GM21786 (cell line): ENCODE results near the gene CNGA1.
A peak's percentile ranks its signal among the peaks of the same experiment; 100 is the strongest.
"Not testable (repeated sequence)": the region's sequence is repeated elsewhere in the genome, so short reads cannot be mapped to it uniquely, and the experiment has no call there.

Experiments used
- ATAC-seq: cut with Tn5 transposase; IDR thresholded peaks from one replicate; pipeline ENCODE4 v1.9.1; 2021; ENCODE audit not compliant: unreplicated experiment

Gene CNGA1

DNA sequence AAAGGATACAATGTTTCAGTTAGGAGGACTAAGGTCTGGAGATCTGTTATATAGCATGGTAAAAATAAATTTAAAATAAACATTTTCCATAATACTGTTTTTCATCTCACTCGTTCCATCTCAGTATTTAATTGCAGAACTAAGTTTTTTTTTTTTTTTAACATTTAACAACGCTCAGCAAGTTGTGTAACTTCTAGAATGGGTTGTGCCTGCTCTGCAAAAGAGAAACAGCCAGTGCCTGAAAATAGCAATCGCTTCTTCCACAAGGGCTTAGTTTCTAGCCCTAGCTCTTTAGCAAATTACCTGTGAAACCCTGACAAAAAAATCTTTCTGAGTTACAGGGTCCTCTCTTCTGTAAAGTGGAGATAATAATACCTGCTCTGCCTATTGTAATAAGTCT, 41.9 kb downstream of the CNGA1 start:
- no peak for ATAC-seq

DNA sequence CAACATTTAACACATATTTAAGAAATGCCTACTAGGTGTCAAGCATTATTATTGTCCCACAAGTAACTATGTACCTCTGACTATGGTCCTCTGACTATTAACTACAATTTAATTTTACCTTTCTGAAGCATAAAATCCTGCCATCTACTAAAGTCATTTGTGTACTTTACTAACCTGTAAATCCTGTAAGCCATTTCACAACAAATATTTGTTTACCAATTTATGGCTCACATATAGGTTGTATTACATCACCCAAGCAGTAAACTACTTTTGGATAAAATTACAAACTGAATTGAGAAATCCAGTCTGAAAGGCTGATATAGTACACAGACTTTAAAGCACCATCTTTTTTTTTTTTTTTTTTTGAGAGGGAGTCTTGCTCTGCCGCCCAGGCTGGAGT, 43.8 kb downstream of the CNGA1 start:
- no peak for ATAC-seq

DNA sequence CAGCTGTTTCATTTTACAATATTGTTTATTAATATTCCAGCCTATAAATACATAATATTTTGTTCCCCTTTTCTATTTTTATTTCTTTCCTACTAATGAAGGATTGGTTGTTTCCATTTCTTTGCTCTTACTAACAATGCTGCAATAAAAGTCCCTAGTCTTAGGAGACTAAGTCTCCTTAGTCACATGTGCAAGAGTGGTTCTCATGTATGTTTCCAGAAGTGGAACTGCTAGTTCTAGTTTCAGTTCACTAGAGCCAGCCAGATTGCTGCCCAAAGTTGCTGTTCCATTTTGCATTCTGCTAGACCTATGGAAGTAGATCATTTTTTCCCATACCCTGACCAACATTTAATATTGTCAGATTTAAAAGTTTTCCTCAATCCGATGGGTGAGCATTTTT, 44.3 kb downstream of the CNGA1 start:
- peak; percentile 95 for ATAC-seq

DNA sequence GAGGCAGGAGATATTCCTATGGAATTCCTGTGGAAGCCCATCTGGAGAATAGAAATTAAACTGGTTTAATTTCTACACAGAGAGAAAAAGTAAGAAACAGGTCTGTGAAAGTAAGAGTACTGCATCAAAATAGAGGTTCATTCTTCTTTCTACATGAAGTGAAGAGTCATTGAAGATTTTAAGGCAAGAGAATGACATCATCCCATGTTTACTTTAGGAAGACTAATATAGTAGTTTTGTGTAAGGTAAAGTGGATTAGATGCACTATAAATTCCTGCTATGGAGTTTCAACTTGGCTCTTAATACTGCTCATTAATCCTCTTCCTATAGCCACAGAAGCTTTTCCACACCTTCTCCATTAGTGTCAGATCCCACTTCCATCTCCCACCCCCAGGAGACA, 47.6 kb downstream of the CNGA1 start:
- ATAC-seq = no peak

DNA sequence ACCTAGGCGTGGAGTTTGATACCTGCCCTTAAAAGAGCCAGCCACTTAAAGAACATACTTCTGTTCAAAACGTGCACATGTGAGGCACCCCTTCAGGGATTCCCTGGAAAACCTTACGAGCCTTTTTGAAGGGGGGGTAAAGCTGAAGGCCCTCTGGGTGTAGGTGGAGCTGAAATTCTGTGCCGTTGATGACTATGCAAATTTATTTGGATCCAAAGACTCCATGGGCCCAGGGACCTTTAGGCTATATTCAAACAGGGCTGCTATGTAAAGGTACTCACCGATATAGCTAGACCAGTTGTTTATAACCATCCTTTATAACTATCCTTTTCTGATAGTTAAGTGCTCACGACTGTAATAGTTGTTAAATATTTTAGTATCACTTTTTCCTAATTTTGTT, 61.8 kb downstream of the CNGA1 start:
- no peak for ATAC-seq

DNA sequence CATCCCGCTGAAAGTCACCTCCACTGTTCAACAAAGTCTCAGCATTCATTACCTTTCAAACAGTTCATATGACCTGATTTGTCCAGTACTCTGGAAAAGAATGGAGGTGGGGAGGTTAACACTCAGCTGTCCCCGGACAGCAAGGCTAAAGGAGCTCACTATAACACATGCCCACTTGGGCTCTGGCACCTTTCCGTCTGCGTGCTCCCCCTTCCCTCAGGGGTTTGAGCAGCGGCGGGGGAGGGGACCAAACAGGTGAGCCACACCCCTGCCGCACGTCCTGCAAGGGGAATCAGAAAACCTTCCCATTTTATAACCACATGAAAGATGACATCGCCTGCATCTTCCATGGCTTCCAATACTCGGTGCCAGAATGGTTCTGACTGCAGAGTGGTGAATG, 62.2 kb downstream of the CNGA1 start:
- no peak for ATAC-seq

DNA sequence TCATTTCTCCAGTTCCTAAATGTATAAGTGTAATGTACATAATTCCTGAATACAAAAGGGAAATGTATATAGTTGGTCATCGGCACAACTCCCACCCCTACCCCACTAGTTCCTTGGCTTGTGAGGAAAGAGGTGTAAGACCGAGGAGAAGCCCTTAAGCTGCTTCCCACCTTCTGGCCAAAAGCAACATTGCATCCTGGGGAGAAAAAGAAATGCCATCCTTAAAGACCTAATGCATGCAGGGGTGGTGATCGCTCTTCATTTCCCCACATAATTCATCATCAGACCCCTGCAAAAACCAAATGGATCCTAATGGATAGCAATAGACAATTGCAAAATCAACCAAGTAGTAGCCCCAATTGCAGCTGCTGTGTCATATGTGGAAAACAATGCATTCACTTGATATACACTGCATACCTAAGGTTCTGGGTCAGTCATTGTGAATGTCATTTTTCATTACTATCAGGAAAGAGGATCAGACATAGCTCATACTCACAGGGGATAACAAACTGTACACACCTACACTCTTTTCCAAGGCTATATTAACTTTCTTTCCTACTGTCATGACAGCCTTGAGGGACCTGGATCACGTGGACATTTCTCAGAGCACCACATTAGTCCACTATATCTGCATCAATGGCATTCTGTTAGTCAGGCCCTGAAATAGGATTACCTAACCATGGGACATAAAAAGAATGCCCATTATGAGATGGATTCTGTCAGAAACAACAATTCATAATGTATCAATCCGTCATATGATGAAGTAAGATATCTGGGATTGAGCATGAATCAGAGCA, 70.4 kb downstream of the CNGA1 start:
- ATAC-seq = no peak

DNA sequence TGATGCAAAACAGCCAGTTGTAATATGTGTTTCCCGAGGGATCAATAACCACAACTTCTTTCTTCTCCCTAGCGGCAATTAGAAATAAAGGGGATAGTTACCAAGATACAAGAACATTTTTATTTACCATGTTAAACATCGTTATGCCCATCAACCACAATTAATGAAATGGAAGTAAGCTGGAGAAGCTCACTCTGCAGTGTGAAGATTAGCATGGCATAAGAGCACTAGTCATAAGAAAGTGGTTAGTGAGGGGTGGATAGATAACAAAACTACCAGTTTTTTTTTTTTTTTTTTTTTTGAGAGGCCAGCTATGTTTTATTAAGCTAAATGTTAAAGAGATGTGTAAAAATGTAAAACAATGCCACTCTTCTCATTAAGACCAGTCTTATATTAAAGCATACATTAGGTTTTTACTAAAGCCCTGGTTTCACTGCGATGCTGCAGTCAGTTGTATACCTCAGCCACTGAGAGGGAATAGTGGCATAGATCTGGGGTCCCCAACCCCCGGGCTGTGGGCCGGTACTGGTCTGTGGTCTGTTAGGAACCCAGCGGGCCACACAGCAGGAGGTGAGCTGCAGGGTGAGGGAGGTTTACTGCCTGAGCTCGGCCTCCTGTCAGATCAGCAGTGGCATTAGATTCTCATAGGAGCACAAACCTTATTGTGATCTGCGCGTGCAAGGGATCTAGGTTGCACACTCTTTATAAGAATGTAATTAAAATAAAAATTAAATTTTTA, 74.2 kb downstream of the CNGA1 start:
- ATAC-seq = no peak

DNA sequence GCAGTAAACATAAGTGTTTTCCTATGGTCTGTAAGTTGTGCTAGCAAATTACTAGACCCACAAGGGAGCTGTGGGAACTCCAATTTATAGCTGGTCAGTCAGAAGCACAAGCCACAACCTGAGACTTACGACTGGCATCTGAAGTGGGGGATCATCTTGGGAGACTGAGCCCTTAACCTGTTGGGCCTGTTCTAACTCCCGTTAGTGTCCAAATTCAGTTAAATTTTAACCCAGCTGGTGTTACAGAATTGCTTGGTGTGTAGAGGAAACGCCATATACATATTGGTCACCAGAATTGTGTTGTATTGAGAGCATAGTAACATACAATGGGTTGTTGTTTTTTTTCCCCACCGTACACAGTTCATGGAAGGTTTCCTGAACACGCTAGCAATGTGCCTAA, 77.0 kb downstream of the CNGA1 start:
- ATAC-seq = no peak

DNA sequence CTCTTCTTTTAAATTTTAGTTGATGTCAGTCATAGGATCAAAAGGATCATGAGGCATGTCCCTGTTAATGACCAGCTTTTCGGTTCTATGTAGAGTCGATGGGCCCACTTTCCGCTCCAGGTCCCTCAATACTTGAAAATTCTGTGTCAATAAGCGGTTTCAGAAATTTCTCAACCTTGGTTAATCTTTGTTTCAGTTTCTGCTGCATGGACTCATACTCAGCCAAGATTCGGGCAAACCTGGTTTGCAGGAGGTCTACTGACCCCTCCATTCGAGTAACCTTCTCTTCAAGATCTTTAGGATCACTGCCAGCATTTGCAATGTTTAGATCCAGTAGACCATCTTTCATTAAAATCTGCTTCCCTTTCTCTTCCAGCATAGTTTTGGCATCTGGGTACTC, 80.1 kb downstream of the CNGA1 start:
- ATAC-seq = no peak

DNA sequence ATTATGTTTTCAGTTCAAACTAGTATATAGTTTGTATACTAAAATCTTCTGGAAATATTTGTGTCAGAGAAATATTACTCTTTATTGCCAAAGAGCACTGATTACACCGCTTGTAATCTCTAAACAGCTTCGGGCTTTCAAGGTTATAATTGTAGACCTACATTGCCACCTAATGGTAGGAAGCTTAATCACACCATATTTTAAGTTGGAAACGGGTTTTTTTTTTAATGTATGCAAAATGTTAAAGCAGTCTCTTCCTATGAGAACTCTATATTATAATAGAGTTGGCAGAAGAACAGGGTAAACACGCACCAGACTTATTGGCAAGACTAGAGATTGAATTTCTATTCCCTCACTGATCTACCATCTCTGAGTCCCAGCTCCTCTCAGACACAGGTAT, 82.6 kb downstream of the CNGA1 start:
- no peak for ATAC-seq

DNA sequence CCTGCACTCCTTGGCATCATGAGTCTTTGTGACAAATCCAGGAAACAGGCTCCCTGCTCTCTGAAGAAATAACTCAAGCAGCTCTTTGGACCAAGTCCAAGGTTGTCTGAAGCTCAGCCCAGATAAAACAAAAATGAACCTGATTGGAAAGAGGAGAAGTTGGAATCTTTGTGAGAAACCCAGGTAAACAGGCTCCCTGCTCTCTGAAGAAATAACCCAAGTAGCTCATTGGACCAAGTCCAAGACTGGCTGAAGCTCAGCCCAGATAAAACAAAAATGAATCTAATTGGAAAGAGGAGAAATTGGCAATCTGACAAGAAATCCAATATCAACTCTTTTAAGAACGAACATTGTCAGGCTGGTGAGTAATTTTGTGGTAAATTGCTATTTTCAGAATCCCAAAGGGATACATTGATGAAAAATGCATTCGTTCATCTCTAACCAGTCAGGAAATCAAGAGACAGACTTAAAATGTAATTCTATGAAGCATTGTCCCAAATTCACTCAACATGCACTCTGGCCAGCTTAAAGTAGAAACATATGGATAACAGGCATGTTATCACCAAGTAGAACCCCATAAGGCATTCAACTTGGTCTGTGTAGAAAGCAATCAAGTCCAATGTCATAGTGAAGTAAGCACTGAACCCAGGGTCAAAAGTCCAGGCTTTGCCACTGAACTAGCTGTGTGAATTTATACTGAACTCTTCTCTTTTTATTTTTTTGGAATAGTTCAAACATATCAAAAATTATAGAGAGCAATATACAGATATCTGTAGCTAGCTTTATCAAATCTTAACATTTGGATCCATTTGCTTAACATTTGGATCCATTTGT, 85.3 kb downstream of the CNGA1 start:
- no peak for ATAC-seq

DNA sequence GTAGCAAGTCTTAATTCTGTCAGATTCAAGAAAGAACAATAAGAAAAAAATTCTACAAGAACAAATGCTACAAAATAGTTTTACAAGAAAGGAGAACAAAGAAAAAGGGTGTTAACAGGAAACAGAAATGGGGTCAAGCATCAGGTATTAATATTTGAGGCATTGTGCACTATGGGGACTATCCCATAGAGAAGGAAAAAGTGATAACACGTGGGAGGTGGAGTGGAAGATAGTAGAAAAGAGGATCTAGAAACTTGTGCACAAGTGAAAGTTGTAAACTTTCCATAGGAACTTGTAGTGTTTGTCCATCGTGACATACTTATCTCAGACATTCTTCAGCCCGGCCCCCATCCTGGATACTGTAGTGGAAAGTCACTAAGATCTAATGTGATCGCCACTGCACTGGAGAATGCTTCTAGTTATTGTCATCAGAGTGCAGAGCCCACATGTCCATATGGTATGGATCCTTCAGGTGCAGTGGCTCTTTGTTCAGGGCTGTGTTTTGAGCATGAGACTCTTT, 86.7 kb downstream of the CNGA1 start:
- no peak for ATAC-seq

DNA sequence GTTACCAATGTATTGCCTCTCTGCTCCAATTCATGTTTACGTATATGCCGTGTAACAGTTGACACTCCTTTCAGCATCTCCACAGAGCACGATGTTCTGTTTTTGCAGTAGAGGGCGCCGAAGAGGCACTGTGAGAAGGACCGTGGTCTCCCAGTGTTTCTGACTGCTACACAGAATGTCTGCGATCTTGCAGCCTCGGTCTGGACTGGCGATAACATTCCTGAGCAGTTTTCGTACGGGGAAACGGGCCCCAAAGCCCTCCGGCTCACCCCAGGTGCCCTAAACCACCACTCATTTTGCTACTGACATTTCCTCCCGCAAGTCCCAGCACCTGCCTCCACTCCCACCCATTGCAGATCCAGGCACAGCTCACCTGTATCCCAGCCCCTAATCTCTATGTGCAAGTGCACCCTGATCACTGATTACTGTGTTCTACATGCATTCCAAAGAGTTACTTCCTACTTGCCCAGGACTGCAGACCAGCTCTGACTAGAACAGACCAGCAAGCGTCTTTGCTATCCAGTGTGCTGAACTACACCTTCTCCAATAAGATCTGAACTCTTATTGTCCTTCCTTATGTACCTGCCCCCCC, 89.7 kb downstream of the CNGA1 start:
- peak; percentile 95 for ATAC-seq

DNA sequence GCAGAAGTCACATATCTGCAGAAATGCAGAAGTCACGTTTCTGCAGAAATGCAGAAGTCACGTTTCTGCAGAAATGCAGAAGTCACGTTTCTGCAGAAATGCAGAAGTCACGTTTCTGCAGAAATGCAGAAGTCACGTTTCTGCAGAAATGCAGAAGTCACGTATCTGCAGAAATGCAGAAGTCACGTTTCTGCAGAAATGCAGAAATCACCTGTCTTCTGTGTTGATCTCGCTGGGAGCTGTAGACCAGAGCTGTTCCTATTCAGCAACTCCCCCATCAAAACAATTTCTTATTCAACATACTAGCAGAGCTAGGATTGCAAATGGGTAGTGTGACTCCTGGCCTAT, 93.2 kb downstream of the CNGA1 start:
- not testable (repeated sequence) for ATAC-seq

DNA sequence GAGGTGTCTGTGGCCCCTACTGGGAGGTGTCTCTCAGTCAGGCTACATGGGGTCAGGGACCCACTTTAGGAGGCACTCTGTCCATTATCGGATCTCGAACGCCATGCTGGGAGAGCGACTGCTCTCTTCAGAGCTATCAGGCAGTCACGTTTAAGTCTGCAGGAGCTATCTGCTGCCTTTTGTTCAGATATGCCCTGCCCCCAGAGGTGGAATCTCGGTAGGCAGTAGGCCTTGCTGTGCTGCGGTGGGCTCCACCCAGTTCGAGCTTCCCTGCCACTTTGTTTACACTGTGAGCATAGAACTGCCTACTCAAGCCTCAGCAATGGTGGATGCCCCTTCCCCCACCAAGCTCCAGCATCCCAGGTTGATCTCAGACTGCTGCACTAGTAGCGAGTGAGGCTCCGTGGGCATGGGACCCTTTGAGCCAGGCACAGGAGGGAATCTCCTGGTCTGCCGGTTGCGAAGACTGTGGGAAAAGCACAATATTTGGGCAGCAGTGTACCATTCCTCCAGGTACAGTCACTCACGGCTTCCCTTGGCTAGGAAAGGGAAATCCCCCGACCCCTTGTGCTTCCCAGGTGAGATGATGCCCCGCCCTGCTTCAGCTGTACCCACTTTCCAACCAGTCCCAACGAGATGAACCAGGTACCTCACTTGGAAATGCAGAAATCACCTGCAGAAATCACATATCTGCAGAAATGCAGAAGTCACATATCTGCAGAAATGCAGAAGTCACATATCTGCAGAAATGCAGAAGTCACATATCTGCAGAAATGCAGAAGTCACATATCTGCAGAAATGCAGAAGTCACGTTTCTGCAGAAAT, 93.8 kb downstream of the CNGA1 start:
- not testable (repeated sequence) for ATAC-seq

DNA sequence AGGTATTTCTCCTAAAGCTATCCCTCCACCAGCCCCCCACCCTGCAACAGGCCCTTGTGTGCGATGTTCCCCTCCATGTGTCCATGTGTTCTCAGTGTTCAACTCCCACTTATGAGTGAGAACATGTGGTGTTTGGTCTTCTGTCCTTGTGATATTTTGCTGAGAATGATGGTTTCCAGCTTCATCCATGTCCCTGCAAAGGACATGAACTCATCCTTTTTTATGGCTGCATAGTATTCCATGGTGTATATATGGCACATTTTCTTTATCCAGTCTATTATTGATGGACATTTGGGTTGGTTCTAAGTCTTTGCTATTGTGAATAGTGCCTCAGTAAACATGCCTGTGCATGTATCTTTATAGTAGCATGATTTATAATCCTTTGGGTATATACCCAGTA, 99.3 kb downstream of the CNGA1 start:
- not testable (repeated sequence) for ATAC-seq

DNA sequence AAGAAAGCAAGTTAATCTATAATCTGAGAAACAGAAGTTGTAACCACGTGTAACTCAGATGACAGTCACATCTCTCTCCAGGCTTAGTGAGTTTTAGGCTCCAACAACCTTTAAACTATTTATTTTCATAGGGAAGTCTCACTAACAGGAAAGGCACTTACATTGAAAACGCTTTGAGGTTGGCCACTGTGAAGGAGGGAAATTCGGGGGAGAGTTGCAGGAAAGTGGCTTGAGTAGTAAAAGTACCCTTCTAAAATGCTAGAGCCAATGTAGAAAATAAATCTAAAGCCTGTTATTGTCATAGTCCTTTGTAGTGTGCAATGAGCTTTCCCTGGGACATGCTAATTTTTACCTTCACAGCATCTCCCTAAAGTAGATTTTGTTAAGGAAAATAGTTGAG, 101.1 kb downstream of the CNGA1 start:
- ATAC-seq = no peak

DNA sequence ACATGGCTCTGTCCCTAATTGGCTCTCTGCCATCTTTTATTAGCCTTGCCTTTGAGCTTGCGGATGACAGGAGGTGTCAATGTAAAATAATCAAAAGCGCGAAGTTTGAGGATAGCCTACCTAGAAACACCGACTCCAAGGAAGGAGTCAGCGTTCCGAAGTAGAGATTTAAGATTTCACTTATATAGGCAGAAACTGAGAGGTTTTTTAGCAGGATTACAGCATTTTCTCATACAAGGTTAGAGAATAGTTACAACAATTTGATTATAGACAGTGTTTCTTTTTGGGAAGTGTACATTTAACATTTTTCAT, 101.6 kb downstream of the CNGA1 start:
- ATAC-seq = peak; percentile 10

DNA sequence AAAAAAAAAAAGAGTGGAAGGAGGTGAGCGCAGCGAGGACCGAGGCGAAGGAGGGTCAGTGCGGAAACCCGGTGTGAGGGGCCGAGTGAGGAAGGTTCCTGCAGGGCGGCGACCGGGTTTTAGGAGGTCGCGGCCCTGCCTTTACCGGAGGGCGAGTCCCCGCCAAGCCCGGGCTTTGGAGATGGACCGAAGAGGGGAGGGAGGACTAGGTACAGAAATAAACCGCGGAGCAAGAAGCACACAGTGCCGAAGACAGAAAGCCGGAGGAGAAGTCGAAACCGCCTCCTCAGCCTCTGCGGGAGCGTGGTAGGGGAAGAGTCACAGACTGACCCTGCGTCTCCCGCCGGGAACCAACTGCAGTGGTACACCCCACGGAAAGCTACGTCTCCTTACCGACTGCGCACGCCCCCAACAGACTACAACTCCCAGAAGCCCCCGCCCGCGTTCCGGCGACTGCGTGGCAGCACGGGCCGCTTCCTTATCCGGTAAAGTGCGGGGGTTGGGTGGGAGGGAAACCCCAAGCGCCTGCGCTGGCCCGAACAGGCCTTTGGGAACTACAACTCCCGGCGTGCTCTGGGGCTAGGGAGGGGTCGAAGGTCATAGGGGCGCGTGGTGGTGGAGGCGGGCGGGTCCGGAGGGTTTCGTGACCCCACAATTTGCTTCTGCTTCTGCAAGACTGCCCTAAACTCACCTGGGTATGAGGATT, 102.1 kb downstream of the CNGA1 start, which contains the start of gene NFXL1:
TSS of gene NFXL1 (minus strand) at position 364 of the 706 bp plus-strand sequence. CDS start 380 bp downstream, outside the sequence.
- peak; percentile 96 for ATAC-seq
